T-helper 1 cell treated with Interleukin-12 subunit alpha and Interleukin-12 subunit beta and Interleukin-4 antibody, amounts not matched to agents 30 μg/mL and 1 μg/mL, for 36 hours (primary cell): ENCODE data around the gene CPT2.

Source experiments
- H3K27ac Mint-ChIP-seq: one replicate; pipeline ENCODE4 v1.8.0; 2021; ENCODE audit warnings: mild to moderate bottlenecking, mixed read lengths
- H3K27me3 Mint-ChIP-seq: one replicate; pipeline ENCODE4 v1.8.0; 2021; ENCODE audit warnings: low read depth, mixed read lengths
- H3K36me3 Mint-ChIP-seq: one replicate; pipeline ENCODE4 v1.8.0; 2021; ENCODE audit warnings: low read depth, mixed read lengths
- H3K4me1 Mint-ChIP-seq: one replicate; pipeline ENCODE4 v1.8.0; 2021; ENCODE audit warnings: low read depth, mixed read lengths
- H3K4me3 Mint-ChIP-seq: one replicate; pipeline ENCODE4 v1.8.0; 2021; ENCODE audit warnings: mild to moderate bottlenecking, moderate library complexity, mixed read lengths
- H3K9me3 Mint-ChIP-seq: one replicate; pipeline ENCODE4 v1.8.0; 2021; ENCODE audit warnings: mixed read lengths

CPT2 gene

GRCh38 chr1:53257454-53258081 lies 60.9 kb downstream of the CPT2 start:
- Mint-ChIP-seq H3K36me3 (peaks cover 52% of the 10 kb centered on the region), H3K4me1 (no peaks in the 10 kb centered on the region), H3K4me3 (no peak overlapping the region), H3K27ac (no peak overlapping the region), H3K27me3 (no peaks in the 10 kb centered on the region), H3K9me3 (no peaks in the 10 kb centered on the region)

- H3K4me3 Mint-ChIP-seq: no peak overlapping the region
These were observed 61.6 kb downstream of the CPT2 start for GRCh38 chr1:53258216-53258615.

GRCh38 chr1:53259932-53260331 lies 63.3 kb downstream of the CPT2 start:
- H3K4me1 Mint-ChIP-seq: no peaks in the 10 kb centered on the region
- no peak overlapping the region for H3K4me3 Mint-ChIP-seq
- H3K27me3 Mint-ChIP-seq: no peaks in the 10 kb centered on the region
- no peak overlapping the region for H3K27ac Mint-ChIP-seq
- peaks cover 50% of the 10 kb centered on the region for H3K36me3 Mint-ChIP-seq
- H3K9me3 Mint-ChIP-seq: no peaks in the 10 kb centered on the region

More at GRCh38 chr1:53258216-53258615, 61.6 kb downstream of the CPT2 start:
- Mint-ChIP-seq H3K9me3 (no peaks in the 10 kb centered on the region), H3K4me1 (no peaks in the 10 kb centered on the region), H3K27me3 (no peaks in the 10 kb centered on the region), H3K36me3 (peaks cover 52% of the 10 kb centered on the region), H3K27ac (no peak overlapping the region)

GRCh38 chr1:53260631-53261247 lies 64.1 kb downstream of the CPT2 start:
- Mint-ChIP-seq H3K36me3 (peaks cover 54% of the 10 kb centered on the region), H3K27ac (no peak overlapping the region), H3K4me3 (no peak overlapping the region)

GRCh38 chr1:53262000-53262399 lies 65.4 kb downstream of the CPT2 start:
- Mint-ChIP-seq H3K36me3 (peaks cover 56% of the 10 kb centered on the region), H3K4me1 (no peaks in the 10 kb centered on the region)

More at GRCh38 chr1:53260631-53261247, 64.1 kb downstream of the CPT2 start:
- no peaks in the 10 kb centered on the region for H3K27me3 Mint-ChIP-seq
- no peaks in the 10 kb centered on the region for H3K4me1 Mint-ChIP-seq
- no peaks in the 10 kb centered on the region for H3K9me3 Mint-ChIP-seq

More at GRCh38 chr1:53262000-53262399, 65.4 kb downstream of the CPT2 start:
- H3K9me3 Mint-ChIP-seq: no peaks in the 10 kb centered on the region
- no peak overlapping the region for H3K4me3 Mint-ChIP-seq
- no peaks in the 10 kb centered on the region for H3K27me3 Mint-ChIP-seq
- H3K27ac Mint-ChIP-seq: no peak overlapping the region
